Activated naive CD8-positive, alpha-beta T cell treated with anti-CD3 and anti-CD28 coated beads, Interleukin-2, amount 10 ng/mL, durations not matched to agents 7 days and 5 days (primary cell): ENCODE data around the gene KCNMA1. TPM values are rescaled to one million over a fixed set of nuclear protein-coding genes. Genes with fewer than 3 reads are reported as not detected.

Experiments used
- ATAC-seq: fragments of 150-1000 bp; cut with Tn5 transposase; one replicate; pipeline ENCODE4 v1.10.0; 2021; ENCODE audit warnings: low read depth, moderate library complexity
- POLR2A ChIA-PET: fragments of 350-600 bp; sonication (Branson Sonifier 250); formaldehyde crosslinking; loops from one replicate; lab custom pipeline; 2021; ENCODE audit warnings: antibody characterized with exemption; lab: Charles Lee
- DNase-seq: peaks from one replicate; pipeline ENCODE4 v3.0.0; 2021
- H3K27ac Mint-ChIP-seq: one replicate; pipeline ENCODE4 v1.8.0; 2022; ENCODE audit warnings: mild to moderate bottlenecking, mixed read lengths
- H3K27me3 Mint-ChIP-seq: one replicate; pipeline ENCODE4 v1.8.0; 2022; ENCODE audit warnings: mild to moderate bottlenecking, moderate library complexity, mixed read lengths
- H3K36me3 Mint-ChIP-seq: one replicate; pipeline ENCODE4 v1.8.0; 2021; ENCODE audit warnings: mild to moderate bottlenecking, mixed read lengths
- H3K4me1 Mint-ChIP-seq: one replicate; pipeline ENCODE4 v1.8.0; 2021; ENCODE audit warnings: mixed read lengths
- H3K4me3 Mint-ChIP-seq: one replicate; pipeline ENCODE4 v1.8.0; 2022; ENCODE audit warnings: mild to moderate bottlenecking, moderate library complexity, mixed read lengths
- H3K9me3 Mint-ChIP-seq: one replicate; pipeline ENCODE4 v1.8.0; 2021; ENCODE audit warnings: mixed read lengths
- total RNA-seq, 2 experiments: library from RNA; stranded (reverse); gene quantifications; one replicate each; pipeline ENCODE4 v1.2.3, GENCODE V29; 2021

Gene KCNMA1
- total RNA-seq, 2 experiments from 2014 or later, result 0.39 to 0.54 TPM

DNA sequence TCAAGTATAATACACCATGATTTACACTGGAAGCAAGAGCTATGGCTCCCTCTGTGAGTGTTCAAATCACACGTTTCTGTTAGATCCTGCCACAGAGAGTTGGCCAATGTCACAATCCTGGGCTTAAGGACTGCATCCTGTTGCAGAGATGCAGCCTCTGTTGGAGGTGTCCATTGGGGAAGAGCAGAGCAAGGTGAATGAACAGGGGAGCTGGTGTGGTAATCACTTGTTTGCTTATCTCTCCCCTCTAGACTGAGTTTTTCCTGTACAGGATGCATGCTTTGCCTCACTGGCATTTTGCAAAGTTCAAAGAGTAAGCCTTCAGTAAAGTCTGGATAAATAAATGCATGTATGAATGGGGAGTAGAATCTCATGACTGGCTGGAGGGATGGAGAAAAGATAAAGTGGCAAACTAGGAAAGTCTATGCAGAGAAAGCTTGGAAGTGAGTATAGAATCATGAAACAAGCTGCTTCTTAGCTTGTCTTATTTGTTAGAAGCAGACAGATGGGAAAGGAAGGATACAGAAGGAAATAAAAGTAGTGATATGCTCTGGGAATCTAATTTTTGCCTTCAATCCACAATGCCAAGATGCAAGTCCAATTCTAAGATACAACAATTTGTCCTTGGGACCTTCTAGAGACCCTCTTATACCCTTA lies 605.9 kb downstream of the KCNMA1 start:
- DNase-seq (no peak), ATAC-seq (no peak)
- H3K27me3 Mint-ChIP-seq, result peaks cover 7% of the 10 kb centered on the region
- H3K36me3 Mint-ChIP-seq, result no peaks in the 10 kb centered on the region
- H3K4me1 Mint-ChIP-seq, result no peaks in the 10 kb centered on the region
- POLR2A ChIA-PET, result no interaction called here
- H3K4me3 Mint-ChIP-seq, result no peak overlapping the region
- H3K9me3 Mint-ChIP-seq, result no peaks in the 10 kb centered on the region
- H3K27ac Mint-ChIP-seq, result no peak overlapping the region

DNA sequence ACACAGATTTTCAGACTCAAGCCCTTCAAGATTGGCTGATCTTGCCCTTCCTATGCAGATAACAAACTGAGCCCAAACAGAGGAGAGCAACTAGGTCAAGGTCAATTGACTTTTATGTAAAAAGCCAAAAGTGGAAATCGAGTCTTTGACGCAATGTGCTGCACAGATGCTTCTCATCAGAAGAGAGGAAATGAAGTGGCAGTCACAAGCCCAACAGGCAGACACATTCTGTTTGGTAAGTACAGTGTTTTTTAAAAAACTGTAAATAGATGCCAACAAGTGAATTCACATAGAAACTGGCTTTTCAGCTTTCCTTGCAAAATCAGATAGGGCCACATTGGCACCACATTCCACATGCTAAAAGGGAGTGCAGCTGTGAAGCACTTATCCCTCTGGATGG lies 606.6 kb downstream of the KCNMA1 start:
- ATAC-seq (no peak), DNase-seq (no peak)
- H3K27ac Mint-ChIP-seq, result no peak overlapping the region
- H3K27me3 Mint-ChIP-seq, result peaks cover 7% of the 10 kb centered on the region
- H3K4me3 Mint-ChIP-seq, result no peak overlapping the region
- POLR2A ChIA-PET, result no interaction called here
- no peaks in the 10 kb centered on the region for H3K9me3 Mint-ChIP-seq
- no peaks in the 10 kb centered on the region for H3K4me1 Mint-ChIP-seq
- no peaks in the 10 kb centered on the region for H3K36me3 Mint-ChIP-seq

DNA sequence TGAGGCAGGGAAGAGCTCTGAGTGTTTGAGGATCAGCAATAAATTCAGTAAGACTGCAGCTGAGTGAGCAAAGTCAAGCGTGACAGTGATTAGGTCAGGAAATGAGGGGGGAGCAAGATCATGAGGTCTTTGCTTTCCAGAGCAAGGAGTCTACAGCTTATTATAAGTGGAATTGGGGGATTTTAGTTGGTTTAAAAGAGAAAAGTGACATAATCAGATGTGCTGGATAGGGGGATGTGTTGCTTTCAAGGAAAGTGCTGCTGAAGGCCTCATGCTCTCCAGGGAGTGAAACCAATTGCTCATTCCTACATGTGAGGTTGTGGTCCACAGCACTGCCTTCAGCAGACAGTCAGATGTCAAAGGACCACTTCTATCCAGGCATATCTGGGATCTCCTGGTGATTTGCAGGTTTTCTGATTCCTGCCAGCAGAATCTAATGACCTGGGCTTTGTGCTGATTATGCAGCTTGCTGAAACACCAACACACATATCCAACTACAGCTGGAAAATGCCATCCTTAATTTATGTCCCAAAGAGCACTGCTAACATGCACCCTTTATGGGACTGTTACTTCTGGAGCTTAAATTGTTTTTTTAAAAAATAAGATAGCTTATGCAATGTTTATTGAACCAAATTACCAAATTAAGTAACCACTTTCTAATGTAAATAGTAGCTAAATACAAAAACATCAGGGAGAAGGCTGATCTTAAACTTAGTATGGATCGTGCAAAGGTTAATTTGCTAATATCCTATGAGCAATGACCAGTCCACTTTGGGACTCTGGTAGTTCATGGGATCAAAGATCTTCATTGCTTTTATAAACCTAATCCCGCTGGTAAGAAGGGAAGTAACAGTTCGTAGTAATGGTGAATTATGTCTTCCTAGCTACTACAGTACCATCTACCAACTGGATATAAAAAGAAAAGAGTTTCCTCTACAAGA lies 607.6 kb downstream of the KCNMA1 start:
- Mint-ChIP-seq H3K9me3 (no peaks in the 10 kb centered on the region), H3K27me3 (peaks cover 7% of the 10 kb centered on the region), H3K36me3 (no peaks in the 10 kb centered on the region), H3K27ac (no peak overlapping the region), H3K4me3 (no peak overlapping the region), H3K4me1 (no peaks in the 10 kb centered on the region)
- POLR2A ChIA-PET, result no interaction called here
- ATAC-seq (no peak), DNase-seq (no peak)

DNA sequence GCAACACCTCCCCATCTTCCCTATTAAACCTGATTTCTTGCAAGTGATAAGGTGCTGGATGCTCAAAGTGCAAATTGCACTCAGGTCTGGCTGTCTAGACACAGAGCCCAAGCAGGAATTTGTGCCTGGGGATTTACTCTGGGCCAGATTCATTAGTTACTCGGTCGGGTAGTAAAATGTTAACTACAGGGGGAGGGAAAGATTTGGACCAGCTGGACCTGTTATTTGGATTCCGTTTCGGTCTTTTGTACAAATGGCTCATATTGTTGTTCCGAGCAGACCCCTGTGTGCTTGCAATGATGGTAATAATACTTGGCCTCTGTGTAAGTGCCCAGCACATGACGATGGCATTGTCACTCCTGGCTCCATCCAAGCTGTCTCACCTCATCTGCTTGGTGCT lies 609.6 kb downstream of the KCNMA1 start:
- peaks cover 16% of the 10 kb centered on the region for H3K27me3 Mint-ChIP-seq
- POLR2A ChIA-PET, result no interaction called here
- H3K4me1 Mint-ChIP-seq, result no peaks in the 10 kb centered on the region
- ATAC-seq (no peak), DNase-seq (no peak)
- H3K36me3 Mint-ChIP-seq, result no peaks in the 10 kb centered on the region
- H3K4me3 Mint-ChIP-seq, result no peak overlapping the region
- H3K27ac Mint-ChIP-seq, result no peak overlapping the region
- H3K9me3 Mint-ChIP-seq, result no peaks in the 10 kb centered on the region

DNA sequence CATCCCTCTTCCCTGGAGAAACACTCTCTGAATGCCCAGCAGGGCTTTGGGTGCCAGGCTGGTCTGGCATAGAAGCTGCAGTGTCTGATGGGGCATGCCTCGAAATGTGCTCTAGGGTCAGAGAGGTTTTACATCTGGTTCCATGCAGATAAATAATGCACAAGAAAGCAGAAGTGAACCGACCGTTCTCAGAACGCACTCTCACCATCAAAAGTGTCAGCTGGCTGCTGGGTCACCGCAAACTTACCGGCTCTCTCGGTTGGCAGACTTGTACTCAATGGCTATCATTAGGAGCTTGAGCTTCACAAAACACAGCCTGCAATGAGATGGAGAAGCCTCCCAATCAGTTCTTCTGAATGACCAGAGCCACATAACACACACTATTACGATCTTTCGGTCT lies 610.0 kb downstream of the KCNMA1 start:
- H3K4me1 Mint-ChIP-seq, result no peaks in the 10 kb centered on the region
- no peaks in the 10 kb centered on the region for H3K36me3 Mint-ChIP-seq
- H3K4me3 Mint-ChIP-seq, result no peak overlapping the region
- DNase-seq (no peak), ATAC-seq (no peak)
- H3K9me3 Mint-ChIP-seq, result no peaks in the 10 kb centered on the region
- no peak overlapping the region for H3K27ac Mint-ChIP-seq
- peaks cover 16% of the 10 kb centered on the region for H3K27me3 Mint-ChIP-seq
- POLR2A ChIA-PET, result no interaction called here

DNA sequence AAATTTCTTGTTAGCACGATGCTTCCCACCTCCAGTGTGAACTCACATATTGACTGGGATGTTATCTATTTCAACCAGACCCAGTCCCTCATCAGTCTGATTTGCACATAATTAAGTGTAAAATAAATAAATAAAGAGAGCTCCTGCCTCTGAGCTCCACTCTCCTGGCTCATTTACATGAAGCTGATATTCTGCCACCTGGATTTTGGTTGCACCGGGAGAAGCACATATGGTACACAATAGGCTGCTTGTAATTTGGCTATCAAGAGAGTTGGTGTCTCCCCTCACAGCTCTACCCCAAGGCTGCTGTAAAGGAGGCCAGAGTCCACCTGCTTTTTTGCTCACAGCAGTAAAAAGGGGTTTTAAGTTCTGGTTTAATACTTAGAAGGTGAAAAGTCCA lies 610.5 kb downstream of the KCNMA1 start:
- no peak for DNase-seq
- Mint-ChIP-seq H3K9me3 (no peaks in the 10 kb centered on the region), H3K4me1 (no peaks in the 10 kb centered on the region), H3K36me3 (no peaks in the 10 kb centered on the region), H3K4me3 (no peak overlapping the region), H3K27me3 (peaks cover 16% of the 10 kb centered on the region), H3K27ac (no peak overlapping the region)
- POLR2A ChIA-PET, result no interaction called here
- ATAC-seq, result no peak

DNA sequence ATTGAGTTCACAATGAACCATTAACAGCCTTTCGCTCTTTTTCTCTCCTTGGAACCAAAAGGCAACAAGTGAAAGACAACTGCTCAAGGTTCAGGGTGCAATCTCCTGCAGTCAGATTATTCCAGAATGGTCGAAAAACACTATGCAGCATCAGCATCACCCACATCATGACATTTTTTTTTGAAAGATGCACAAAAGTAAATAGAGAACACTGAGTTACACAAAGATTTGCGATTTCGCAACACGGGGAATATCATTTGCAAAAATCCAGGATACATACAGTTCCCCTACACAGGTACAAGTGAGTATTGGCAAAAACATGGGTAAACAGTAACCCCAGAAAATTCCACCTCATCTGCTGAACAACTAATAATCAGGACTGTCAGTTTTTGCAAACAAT lies 611.5 kb downstream of the KCNMA1 start:
- H3K4me1 Mint-ChIP-seq, result no peaks in the 10 kb centered on the region
- POLR2A ChIA-PET, result no interaction called here
- DNase-seq (no peak), ATAC-seq (no peak)
- H3K36me3 Mint-ChIP-seq, result no peaks in the 10 kb centered on the region
- H3K9me3 Mint-ChIP-seq, result no peaks in the 10 kb centered on the region
- no peak overlapping the region for H3K4me3 Mint-ChIP-seq
- H3K27me3 Mint-ChIP-seq, result peaks cover 16% of the 10 kb centered on the region
- no peak overlapping the region for H3K27ac Mint-ChIP-seq

DNA sequence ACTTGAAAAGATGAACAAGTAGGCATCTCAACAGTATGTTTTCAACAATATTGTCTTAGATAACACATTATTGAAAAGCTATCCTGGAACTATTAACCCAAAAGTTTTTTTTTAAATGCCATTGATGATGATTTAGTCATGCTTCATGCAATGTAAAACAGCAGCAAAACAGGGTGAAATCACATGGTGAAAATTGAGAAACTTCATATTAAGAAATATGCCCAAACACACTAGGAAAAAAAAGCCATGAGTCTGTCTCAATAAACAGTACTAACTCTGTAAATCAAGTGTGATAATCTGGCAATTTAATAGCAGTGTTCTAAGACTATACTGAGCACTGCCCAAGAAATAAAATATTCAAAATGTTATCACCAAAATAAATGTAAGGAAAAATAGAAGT lies 613.1 kb downstream of the KCNMA1 start:
- peaks cover 13% of the 10 kb centered on the region for H3K27me3 Mint-ChIP-seq
- POLR2A ChIA-PET, result no interaction called here
- DNase-seq (no peak), ATAC-seq (no peak)
- H3K36me3 Mint-ChIP-seq, result no peaks in the 10 kb centered on the region
- H3K4me3 Mint-ChIP-seq, result no peak overlapping the region
- no peaks in the 10 kb centered on the region for H3K4me1 Mint-ChIP-seq
- H3K27ac Mint-ChIP-seq, result no peak overlapping the region
- no peaks in the 10 kb centered on the region for H3K9me3 Mint-ChIP-seq

DNA sequence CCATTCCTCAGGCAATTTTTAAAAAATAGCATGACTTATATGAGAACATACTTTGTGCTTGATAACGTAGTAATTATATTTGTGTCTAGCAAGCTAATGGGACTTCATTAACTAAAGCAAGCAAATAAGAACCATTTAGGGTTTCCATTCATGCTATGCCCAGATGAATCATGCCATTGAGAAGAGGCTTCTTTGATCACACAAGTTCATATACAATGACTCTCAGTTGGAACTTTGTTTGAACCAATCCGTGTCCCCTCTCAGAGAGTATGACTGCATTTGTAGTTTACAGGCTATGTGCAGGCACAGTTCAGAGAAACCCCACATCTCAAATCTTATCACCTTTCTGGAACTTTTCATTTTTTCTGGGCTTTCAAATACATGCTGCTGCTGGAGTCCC lies 614.2 kb downstream of the KCNMA1 start:
- POLR2A ChIA-PET, result no interaction called here
- peaks cover 13% of the 10 kb centered on the region for H3K27me3 Mint-ChIP-seq
- no peak for ATAC-seq

DNA sequence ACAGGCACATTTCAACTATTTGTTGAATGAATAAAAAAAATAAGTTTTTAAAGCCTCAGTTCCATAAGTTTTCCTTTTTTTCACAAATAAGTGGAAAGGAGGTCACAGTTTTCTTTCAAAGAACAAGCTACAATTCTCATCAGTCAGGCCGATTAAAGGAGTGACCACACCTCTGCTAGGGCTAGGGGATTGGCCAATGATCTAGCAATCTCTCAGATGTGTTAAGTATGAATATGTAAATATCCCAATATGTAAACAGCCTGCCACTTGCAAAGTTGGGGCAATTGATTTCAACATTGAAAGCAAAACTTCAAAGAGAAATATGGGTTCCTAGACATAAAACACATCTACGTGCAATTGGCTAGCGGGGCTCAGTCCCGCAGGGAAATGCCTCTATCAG lies 614.9 kb downstream of the KCNMA1 start:
- peaks cover 13% of the 10 kb centered on the region for H3K27me3 Mint-ChIP-seq
- H3K27ac Mint-ChIP-seq, result no peak overlapping the region
- no peaks in the 10 kb centered on the region for H3K36me3 Mint-ChIP-seq
- POLR2A ChIA-PET, result no interaction called here
- H3K4me3 Mint-ChIP-seq, result no peak overlapping the region
- H3K4me1 Mint-ChIP-seq, result no peaks in the 10 kb centered on the region
- no peak for ATAC-seq
- no peak for DNase-seq
- H3K9me3 Mint-ChIP-seq, result no peaks in the 10 kb centered on the region

More for the DNA sequence above, 614.2 kb downstream of the KCNMA1 start:
- no peak for DNase-seq
- no peaks in the 10 kb centered on the region for H3K9me3 Mint-ChIP-seq
- no peak overlapping the region for H3K4me3 Mint-ChIP-seq
- H3K4me1 Mint-ChIP-seq, result no peaks in the 10 kb centered on the region
- no peak overlapping the region for H3K27ac Mint-ChIP-seq
- no peaks in the 10 kb centered on the region for H3K36me3 Mint-ChIP-seq

DNA sequence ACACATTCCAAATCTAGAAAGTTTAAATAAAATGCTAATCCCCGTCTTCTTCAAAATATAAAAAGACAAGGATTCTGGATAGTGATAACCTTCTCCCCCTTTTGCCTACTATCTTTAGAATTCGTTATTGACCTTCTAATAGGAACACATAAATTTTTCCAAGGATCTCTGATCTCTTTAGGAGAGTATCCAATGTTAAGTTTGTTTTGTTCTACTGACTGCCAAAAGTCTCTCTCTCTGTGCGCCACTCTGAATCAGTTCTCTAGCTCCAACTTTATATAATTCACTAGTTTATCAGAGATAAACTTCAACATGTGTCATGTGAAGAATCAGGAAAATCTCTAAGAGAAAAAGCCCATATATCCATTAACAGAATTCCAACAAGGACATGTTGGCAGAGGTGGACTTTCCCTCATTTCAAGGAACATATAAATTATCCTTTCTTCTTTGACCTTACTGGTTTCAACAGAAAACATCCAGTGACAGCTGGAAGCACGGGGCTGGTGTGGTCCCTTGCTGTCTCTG lies 615.6 kb downstream of the KCNMA1 start:
- POLR2A ChIA-PET, result no interaction called here
- ATAC-seq (no peak), DNase-seq (no peak)
- Mint-ChIP-seq H3K4me1 (no peaks in the 10 kb centered on the region), H3K27ac (no peak overlapping the region), H3K27me3 (peaks cover 13% of the 10 kb centered on the region), H3K4me3 (no peak overlapping the region), H3K9me3 (no peaks in the 10 kb centered on the region), H3K36me3 (no peaks in the 10 kb centered on the region)

DNA sequence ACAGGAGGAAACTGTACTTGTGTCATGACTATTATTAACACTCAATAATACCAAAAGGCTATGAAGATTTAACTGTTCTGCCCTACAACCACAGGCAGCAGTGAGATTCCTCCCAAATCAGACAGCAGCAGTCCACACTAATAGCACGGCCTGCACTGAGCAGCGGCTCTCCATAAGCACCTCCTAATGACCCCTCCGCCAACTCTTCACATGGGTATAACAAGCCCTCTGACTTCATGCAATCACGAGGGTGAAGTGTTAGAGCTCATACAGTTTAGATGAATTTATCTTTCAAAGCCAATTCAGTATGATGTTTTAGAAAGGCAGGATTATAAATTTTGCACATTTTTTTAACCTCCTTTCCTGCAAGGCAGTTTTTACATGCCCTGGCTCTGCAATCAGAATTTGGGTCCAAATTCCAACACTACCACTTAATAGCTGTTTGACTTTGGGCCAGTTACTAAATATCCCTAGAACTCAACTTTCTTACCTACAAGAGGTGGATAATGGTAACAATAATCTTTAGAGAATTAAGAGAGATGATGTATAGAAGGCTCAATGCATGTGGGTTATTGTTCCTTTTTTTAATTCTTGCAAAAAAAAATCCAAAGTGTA lies 617.1 kb downstream of the KCNMA1 start:
- Mint-ChIP-seq H3K4me3 (no peak overlapping the region), H3K4me1 (no peaks in the 10 kb centered on the region), H3K36me3 (no peaks in the 10 kb centered on the region), H3K27me3 (peaks cover 13% of the 10 kb centered on the region), H3K27ac (no peak overlapping the region), H3K9me3 (no peaks in the 10 kb centered on the region)
- ATAC-seq, result no peak
- DNase-seq, result no peak
- POLR2A ChIA-PET, result no interaction called here

DNA sequence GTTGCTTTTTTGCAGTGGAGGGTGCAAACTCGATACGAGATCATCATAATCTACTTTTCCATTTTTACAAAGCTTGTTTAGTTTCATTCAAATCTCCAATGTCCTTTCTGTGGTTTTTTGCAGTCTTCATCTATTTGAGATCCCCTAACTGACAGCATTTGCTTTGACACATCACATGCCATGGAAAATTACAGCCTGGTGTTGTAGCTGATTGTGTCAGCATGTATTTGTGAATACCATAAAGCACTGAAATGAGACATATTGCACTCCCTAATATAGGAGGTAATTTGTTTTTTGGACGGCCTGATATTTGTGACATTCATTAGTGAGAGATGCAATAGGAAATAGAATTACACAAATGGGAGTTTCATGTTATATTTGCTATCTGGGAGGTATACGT lies 620.8 kb downstream of the KCNMA1 start:
- Mint-ChIP-seq H3K27me3 (no peaks in the 10 kb centered on the region), H3K36me3 (no peaks in the 10 kb centered on the region), H3K4me1 (no peaks in the 10 kb centered on the region), H3K4me3 (no peak overlapping the region), H3K9me3 (no peaks in the 10 kb centered on the region), H3K27ac (no peak overlapping the region)
- DNase-seq (no peak), ATAC-seq (no peak)
- POLR2A ChIA-PET, result no interaction called here
